ENCODE results near the gene SUSD3.

Gene SUSD3

DNA sequence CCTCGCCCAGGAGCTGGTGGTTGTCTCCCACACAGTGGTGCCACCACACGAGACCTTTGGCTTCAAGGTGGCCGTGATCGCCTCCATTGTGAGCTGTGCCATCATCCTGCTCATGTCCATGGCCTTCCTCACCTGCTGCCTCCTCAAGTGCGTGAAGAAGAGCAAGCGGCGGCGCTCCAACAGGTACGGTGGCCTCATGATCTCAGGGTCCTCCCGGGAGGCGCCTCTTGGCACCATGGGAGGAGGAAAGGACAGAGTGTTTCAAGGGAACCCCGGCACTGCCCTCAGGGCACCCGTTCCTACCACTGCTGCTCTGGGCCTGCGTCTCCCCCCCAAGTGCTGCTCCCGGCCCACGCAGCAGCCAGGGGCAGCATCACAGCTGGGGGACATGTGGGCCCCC, 19.3 kb downstream of the SUSD3 start:
- DNase-seq: no peak

DNA sequence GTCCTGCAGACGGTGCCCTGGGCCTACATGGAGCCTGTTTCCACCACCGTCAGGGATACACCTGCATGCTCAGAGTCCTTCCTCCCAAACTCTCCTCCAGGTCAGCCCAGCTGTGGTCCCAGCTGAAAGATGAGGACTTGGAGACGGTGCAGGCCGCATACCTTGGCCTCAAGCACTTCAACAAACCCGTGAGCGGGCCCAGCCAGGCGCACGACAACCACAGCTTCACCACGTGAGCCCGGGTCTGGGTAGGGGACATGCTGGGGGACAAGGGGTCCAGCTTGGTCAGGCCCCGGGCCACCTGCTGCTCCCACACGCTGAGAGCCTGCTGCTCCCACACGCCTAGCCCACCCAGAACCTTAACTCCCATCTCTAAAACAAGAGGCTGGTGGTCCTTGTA, 20.9 kb downstream of the SUSD3 start:
- no peak for DNase-seq

DNA sequence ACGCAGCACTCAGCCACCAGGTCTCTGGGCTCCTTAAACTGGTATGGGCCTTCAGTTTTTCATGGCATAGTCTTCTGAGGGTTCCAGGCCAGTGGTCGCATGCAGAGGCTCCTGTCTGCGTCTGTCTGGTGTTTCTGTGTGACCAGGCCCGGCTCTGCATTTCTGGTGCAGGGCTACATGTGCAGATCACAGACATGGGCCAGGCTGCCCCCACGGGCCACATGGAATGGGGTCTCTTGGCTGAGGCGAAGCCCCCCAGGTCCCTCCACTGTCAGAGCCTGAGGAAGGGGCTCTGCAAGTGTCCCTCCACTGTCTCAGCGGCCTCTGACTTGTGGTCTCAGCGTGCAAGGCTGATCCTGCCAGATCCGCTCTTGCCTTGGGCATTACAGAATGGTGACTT, 21.9 kb downstream of the SUSD3 start:
- no peak for DNase-seq

DNA sequence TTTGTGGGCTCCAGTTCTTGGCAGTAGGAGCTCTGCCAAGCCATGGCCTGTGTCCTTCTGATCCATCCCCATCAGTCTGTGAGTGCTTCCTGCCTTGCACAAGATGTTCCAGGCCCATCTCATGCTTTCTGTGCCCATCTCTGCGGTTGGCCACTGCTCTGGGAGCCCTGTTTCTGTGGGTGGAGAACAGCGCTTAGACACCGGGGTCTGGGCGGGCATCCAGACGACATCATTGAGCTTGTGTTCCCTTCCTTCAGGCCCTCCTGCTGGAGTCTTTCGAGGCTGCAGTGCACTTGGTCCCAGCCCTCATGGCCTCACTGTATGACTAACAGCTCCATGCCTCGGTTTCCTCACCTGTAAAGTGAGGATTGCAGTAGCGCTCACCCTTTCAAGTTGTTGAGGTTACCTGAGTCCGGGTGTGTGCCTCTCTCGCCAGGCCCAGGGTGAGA, 22.6 kb downstream of the SUSD3 start:
- DNase-seq: no peak

DNA sequence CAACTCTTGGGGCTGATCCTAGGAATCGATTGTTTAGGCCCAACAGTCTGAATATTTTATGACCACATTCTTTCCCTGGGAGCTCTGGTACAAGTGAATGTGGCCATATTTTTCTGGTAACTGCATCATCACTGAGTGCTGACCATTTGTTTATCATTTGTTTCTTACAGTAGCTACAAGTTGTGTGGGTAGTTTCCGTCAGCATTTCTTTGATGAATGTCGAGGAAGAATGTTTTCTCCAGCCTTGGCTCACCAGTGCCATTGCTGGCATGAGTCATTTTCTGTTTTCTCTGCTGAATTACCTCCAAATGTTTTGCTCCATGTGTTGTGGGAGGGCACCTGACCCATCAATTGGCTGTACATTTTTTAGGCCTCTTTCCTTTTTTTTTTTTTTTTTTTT, 23.4 kb downstream of the SUSD3 start:
- DNase-seq: no peak

DNA sequence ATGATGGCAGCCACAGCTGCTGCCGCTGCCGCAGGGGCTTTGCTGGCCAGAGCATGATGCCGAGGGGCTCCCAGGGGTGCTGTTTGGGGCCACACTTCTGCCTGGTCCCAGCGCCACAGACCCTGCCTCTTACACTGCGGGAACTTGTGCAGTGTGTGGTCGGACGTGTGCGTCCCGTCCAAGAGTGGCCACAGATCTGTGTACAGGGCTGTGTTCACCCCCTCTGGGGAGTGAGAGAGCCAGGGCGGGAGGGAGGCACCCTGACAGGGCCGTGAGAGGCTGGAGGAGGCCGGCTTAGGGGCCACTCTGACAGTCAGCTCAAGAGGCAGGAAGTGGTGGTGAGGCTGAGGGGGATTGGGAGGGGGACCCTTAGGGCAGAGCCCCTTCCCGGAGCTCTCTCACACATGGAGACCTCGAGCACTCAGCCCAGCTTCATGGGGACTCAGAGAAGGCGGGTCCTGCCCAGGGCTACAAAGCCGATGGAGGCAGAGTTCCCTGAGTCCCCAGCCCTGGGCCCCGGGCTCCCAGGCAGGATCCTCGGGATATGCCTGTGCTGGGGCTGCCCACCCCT, 24.4 kb downstream of the SUSD3 start:
- no peak for DNase-seq

DNA sequence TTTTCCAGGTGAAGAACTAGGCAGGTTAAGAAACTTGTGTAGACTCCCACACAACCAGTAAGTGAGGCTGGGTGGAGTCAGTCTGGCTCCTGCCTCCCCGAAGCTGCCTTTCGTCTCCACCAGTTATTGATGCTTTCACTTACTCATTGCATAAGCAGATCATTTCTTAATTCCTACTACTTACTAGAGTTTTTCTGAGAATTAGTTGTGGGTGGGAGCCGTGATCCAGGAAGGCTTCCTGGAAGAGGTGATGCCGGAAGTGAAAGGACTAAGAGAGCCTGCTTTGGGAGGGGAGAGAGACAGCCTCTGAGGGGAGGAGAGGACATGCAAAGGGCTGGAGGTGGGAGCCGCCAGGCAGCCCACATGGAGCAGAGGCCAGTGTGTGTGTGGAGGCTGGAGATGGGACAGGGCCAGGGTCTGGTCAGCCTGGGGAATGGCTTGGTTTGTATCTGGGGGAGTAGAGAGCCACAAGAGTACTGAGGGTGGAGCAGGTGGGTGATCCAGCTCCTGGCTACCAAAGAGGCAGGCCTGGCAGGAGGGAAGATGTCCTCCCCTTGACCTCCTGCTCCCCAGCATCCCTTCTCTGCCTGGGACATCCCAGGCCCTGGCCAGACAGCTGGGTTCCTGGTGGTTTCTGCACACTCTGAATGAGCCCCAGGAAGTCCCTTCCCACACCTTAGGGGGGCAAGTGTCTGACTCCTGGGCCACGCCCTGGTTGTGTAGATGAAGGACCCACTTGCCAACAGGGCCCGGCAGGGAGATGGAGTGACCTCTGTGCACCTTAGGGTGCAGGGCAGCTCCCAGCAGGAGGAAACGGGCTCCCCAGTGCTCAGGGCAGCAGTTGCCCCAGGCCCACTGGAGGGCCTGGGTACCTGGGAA, 25.3 kb downstream of the SUSD3 start:
- peak; percentile 59 for DNase-seq

DNA sequence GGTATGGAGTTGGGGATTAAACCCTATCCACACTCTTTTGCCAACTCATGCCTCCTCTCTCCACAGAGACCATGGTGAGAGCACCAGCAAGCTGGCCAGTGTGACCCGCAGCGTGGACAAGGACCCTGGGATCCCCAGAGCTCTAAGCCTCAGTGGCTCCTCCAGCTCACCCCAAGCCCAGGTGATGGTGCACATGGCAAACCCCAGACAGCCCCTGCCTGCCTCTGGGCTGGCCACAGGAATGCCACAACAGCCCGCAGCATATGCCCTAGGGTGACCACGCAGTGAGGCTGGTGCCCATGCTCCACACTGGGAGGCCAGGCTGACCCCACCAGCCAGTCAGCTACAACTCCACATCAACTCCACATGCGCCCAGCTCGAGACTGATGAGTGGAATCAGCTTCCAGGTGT, 26.0 kb downstream of the SUSD3 start:
- DNase-seq: no peak

DNA sequence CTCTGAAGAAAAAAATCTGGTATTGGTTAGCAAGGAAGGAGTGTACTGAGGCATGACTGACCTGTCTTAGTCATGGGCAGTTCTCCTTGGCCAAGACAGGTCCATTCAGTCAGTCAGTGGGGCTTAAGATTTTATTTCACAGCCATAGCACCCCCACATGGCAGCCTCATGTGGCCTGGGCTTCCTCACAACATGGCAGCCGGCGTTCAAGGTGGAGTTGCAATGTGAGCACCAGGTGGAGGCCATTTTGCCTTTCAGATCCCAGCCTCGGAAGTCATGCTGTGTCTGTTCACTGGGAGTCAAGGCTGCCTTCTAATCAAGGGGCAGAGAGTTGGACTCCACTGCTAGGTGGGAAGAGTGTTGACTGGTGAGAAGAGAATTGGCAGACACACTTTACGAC, 27.2 kb downstream of the SUSD3 start:
- DNase-seq: no peak

DNA sequence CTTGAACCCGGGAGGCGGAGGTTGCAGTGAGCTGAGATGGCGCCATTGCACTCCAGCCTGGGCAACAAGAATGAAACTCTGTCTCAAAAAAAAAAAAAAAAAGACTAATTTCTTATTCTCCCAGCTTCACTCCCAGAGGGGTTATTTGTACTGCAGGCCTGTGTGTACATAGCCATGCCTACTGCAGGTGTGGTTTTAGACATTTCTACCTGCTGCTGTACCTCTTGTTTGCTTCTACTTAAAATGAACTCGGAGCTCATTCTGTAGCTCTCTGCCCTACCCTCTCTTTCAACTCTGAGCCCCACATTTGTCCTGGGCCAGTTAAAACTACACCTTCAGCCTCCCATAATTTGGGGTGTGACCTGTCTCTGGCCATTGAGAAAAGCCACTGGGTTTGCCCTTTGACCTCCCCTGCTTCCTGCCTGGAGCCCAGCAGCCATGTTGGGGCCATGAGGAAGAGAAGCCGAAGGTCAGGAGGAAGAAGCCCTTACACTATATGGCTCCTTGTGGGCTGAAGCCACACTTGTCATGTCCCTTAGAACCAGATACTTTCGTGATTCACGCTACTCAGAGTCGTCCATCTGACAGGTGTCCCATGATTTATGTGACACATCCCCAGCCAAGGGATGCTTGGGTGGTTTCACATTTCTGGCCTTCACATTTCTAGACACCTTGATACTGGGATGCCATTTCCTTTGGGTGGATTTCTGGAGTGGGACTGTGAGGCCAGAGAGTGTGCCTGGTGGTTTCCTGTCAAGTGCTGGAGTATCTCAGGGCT, 28.1 kb downstream of the SUSD3 start:
- no peak for DNase-seq

DNA sequence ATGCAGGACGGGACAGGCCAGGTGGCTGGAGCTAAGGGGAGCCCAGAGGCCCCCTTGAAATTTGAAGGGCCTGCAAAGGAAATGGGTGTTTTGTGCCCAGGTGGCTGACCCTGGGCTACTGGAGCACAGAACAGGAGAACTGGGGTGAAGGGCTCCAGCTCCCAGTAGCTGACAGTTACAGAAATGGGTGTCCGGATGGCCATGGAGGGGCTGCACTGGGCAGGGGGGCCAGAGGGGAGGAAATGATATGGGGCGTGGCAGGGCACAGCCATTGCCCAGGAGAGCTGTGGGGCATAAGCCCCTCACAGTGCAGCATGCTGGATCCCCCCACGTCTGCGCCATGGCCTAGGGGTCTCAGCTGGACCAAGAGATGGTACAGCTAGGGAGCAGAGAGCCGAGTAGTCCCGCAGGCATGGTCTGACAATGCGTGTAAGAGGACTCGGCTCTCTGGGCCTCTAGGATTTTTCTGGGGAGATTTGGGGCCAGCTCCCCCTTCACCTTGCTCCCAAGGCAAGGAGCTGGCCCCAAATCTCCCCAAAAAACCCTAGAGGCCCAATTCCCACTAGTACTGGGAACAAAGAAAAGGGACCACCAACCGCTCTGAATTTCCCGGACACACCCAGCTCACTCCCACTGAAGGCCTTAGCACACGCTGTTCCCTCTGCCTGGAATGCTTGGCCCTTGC, 29.6 kb downstream of the SUSD3 start:
- DNase-seq: no peak

DNA sequence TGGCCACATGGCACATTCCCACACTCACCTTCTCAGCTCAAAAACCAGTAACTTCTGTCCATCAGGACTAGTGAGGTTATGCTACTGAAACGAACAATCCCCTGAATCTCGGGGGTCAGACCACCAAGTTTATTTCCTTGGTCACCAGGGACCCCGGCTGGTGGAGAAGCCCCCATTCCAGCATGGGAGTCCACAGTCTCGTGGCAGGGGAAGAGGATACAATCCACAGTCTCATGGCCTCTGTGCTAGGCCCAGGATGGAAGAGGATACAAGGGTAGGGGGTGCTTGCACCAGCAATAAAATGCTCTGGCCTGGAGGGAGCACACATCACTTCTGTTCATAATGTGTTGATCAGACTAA, 30.1 kb downstream of the SUSD3 start:
- DNase-seq: no peak

DNA sequence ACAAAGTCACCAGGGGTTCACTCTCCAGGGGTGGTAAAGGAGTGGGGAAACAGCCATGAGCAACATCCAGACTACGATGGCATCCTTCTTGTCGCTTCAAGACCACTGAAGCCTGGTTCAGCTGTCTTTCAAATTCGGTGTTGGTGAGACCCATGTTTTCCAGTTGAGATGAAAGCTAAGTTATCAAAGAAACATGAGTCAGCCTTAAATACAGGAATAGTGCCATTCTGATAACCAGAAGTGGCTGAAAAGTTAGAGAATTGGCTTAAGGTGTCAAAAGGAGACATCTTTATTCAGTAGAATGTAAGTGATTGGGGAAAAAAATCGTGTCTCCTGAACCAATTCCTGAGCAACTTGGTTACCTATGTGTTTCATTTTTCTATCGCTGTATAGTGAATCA, 30.5 kb downstream of the SUSD3 start:
- DNase-seq: no peak

DNA sequence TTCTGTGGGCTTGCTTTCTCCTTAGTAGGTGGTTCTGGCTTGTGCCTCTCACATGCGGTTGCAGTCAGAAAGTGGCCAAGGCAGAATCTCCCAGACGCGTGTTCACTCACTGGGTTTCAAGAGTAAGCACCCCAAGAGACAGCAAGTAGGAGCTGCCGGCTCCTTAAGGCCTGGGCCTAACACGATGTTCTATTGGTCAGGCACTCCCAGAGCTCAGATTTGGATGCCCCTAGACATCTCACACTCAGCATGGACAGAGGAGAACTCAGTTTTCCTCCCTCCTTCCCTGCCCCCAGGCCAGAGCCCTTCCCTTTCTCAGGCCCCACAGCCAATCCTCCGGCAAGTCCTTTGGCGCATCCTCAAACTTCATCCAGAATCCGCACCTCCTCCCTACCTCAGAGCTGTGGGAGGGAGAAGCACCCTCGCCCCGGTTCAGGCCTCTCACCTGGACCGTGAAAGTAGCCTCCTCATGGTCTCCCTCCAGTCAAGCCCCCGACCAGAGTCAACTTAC, 31.0 kb downstream of the SUSD3 start:
- no peak for DNase-seq

DNA sequence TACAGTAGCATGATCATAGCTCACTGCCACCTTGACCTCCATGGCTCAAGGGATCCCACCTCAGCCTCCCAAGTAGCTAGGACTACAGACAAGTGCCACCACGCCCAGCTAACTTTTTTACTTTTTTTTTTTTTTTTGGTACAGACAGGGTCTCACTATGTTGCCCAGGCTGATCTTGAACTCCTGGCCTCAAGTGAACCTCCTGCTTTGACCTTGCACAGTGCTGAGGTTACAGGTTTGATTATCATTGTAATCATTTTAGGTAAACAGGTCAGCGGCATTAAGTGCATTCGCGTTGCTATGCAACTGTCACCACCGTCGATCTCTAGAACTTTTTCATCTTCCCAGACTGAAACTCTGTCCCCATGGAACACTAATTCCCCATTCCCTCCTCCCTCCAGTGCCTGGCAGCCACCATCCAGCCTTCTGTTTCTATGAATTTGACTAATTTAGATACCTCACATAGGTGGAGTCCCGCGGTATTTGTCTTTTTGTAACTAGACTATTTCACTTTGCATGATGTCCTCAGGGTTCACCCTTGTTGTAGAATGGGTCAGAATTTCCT, 31.7 kb downstream of the SUSD3 start:
- no peak for DNase-seq

DNA sequence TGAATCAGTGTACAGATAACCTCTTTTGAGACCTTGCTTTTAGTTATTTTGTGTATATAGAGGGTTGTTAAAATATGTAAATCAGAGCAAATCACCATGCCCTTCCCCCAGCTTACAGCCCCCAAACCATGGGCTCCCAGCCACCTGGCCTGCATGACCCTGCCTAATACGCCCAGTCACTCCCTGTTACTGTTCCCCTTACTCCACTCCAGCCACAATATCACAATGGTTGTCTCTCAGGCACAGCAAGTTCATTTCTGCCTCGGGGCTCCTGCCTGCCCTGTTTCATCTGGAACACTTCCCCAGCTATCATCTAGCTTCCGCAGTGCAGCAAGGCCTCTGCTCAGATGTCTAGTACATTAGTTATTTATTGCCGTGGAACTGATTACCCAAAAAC, 32.6 kb downstream of the SUSD3 start:
- DNase-seq: no peak

DNA sequence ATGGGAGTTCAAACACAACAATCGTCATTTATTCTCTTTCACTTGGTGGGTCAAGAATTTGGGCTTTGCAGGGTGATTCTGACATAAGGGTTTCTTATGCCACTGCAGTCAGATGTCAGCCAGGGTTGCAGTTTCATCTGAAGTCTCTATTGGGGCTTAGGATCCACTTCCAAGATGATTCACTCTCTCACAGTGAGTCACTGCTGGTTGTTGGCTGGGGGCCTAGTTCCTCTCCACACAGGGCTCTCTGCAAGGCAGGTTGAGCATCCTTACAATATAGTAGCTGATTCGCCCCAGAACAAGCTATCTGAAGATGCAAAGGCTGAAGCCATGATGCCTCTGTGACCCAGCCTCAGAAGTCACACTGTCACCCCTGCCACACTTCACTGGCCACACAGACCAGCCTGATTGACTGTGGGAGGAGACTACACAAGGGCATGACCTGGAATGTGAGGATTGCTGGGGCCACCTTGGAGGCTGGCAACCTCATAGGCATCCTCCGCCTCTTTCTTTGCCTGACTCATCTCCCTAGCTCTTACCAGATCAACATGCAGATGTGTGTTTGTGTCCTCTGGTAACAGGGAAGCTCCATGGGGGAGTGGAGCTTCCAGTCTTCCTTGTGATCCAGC, 33.1 kb downstream of the SUSD3 start:
- DNase-seq: peak; percentile 74

DNA sequence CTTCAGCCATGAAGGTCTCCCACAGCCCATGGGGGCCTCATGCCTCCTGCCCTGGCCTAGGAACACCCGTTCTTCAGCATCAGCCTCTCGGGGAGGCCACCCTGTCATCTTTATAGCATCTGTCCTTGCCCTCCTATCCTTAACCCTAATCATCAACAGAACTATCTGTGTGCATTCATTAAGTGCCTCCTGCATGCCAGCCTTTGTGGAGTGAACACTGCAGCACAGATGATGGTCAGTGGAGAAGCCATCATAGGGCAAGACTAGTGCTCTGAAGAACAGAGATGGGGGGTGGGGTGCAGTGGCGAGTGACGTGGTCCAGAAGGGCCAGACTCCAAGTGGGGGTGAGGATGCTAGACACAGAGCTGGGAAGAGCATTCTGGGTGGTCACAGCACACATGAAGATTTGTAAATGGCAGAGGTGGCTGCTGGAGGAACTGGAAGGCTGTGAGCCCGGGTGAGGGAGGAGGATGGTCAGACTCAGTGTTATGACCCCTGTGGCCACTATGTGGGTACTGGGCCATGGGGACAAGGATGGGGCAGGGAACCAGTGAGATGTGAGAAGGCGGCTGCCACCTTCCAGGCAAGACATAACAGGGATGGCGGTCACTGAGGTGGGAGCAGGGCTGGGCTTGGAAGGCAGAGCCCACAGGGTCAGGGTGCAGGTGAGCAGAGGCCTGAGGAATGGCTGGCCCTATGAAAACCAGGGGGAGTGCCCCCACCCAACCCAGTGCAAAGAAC, 33.9 kb downstream of the SUSD3 start:
- DNase-seq: no peak

DNA sequence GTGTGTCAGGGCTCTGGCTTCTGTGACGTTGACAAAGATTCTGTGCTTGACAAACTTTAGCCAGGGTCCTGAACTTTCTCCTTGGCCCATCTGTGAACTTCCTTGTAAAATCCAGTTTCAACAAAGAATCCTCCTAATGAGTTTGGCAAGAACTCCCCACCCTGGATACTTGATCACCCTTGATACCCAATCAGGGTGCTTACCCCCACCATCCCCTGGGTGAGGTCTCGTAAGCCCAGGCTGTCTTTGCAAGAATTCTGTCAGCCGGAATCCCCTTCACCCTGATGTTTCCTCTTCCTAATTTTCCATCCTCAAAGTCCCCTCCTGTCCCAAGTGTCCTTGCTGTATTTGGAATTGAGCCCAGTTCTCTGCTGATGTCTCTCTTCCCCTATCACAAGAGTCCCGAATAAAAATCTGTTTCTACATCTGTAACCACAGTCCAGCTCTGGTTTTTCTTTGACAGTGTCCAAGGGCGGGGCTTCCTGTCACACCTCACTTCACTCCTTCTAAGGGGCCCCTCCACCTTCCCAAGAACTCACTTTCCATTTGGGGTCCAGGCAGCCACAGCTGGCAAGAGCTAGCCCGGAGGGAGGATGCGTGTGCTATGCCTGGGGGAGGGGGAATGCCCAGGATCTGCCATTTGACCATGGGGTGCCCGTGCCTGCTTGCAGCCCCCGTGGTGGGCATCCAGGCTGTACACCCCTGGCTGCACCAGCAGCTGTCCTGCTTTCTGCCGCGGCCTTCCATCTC, 34.8 kb downstream of the SUSD3 start:
- no peak for DNase-seq

DNA sequence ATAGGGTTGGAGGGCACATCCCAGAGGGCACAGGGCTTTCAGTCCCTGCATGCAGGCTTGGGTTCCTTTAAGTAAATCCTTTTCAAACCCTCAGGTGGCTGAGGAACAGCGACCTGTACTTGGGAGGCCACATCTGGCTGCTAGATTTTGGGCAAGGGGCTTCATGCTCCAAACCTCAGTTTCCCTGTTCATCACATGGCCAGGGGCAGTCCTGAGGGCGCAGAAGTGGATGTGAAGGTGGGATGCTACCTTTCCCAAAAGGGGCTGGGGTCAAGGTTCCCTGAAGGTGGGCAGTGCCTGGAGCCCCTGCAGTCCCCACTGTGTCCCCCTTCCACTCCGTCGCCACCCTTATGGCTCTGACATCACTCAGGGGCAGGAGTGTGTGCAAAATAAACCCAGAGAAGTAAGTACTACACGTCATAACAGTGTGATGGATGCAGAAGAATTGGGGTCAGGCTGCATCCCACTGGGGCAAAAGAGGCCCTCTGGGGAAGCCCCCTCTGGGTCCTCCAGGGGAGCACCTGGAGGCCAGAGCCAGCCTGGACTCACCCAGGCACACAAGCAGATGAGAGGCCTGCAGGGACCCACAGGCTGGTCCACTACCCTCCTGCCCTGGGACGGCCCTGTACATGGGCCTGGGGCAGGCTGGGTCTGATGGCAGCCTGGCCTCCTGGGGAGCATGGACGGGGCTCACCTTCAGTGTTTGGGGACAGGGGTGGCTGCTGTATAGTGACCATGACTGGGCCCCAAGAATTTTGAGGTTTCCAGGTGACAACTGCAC, 35.6 kb downstream of the SUSD3 start:
- no peak for DNase-seq
